Activated CD4-positive, alpha-beta T cell treated with anti-CD3 and anti-CD28 coated beads for 4 hours (primary cell): Measurements from ENCODE around the gene HNRNPA3.
"Not testable (repeated sequence)": the region's sequence is repeated elsewhere in the genome, so short reads cannot be mapped to it uniquely, and the experiment has no call there.

Experiments
- DNase-seq, 2 donors: peaks; one replicate each; pipeline ENCODE4 v3.0.0-alpha.2; 2020

The HNRNPA3 gene

GRCh38 chr2:177257471-177257870, 44.9 kb downstream of the HNRNPA3 start:
- DNase-seq, result no peak

GRCh38 chr2:177258059-177258458, 45.5 kb downstream of the HNRNPA3 start:
- no peak for DNase-seq

GRCh38 chr2:177260379-177260778, 47.8 kb downstream of the HNRNPA3 start:
- no peak for DNase-seq

GRCh38 chr2:177261116-177262060, 48.8 kb downstream of the HNRNPA3 start:
- DNase-seq, result no peak

- no peak for DNase-seq
Observed at GRCh38 chr2:177262092-177262491, 49.5 kb downstream of the HNRNPA3 start.

GRCh38 chr2:177262958-177263450, 50.4 kb downstream of the HNRNPA3 start:
- no peak for DNase-seq

- DNase-seq, result peak; percentile 91 to 92
Observed at GRCh38 chr2:177263451-177264208, 51.0 kb downstream of the HNRNPA3 start.

- DNase-seq, result no peak
Observed at GRCh38 chr2:177264209-177264692, 51.7 kb downstream of the HNRNPA3 start.

- DNase-seq, result peak; percentile 97
Observed at GRCh38 chr2:177264693-177265587, 52.3 kb downstream of the HNRNPA3 start, which contains the start of gene NFE2L2. Gene NFE2L2, minus strand, starts transcription at chr2:177264727. Its CDS starts 151 bp downstream, at chr2:177264576.

GRCh38 chr2:177265824-177266817, 53.5 kb downstream of the HNRNPA3 start:
- DNase-seq, result peak in 1 of 2 donors; percentile 16

- DNase-seq, result not testable (repeated sequence)
Observed at GRCh38 chr2:177266955-177267354, 54.4 kb downstream of the HNRNPA3 start.

- DNase-seq, result no peak
Observed at GRCh38 chr2:177268187-177268871, 55.7 kb downstream of the HNRNPA3 start.

GRCh38 chr2:177268901-177269300, 56.3 kb downstream of the HNRNPA3 start:
- no peak for DNase-seq

GRCh38 chr2:177270531-177270930, 57.9 kb downstream of the HNRNPA3 start:
- DNase-seq, result no peak

- DNase-seq, result no peak
Observed at GRCh38 chr2:177271981-177272666, 59.5 kb downstream of the HNRNPA3 start.

- DNase-seq, result no peak
Observed at GRCh38 chr2:177272765-177273164, 60.2 kb downstream of the HNRNPA3 start.

GRCh38 chr2:177273408-177273807, 60.8 kb downstream of the HNRNPA3 start:
- no peak for DNase-seq
